Measurements from ENCODE around the gene SLC8A1.

- TF ChIP-seq CTCF (IDR thresholded peaks at IDR 0.05): no peak
- TF ChIP-seq POLR2A (IDR thresholded peaks at IDR 0.05): no peak
These were observed 223.6 kb downstream of the SLC8A1 start for GRCh38 chr2:40228310-40228709.

Measured in upper lobe of left lung (tissue), 4 donors.